Activated naive CD4-positive, alpha-beta T cell treated with anti-CD3 and anti-CD28 coated beads, Interleukin-2, amount 50 U/mL, for 72 hours (primary cell): ENCODE results near the gene PDHX. TPM values are rescaled to one million over a fixed set of nuclear protein-coding genes. Genes with fewer than 3 reads are reported as not detected.

Source experiments
- ATAC-seq, 2 donors: fragments of 150-1000 bp; cut with Tn5 transposase; 2 replicates each; pipeline ENCODE4 v1.10.0; 2021; ENCODE audit warnings: mild to moderate bottlenecking in 2 of 2, moderate library complexity in 2 of 2
- DNase-seq, 2 donors: peaks; one replicate each; pipeline ENCODE4 v3.0.0; 2021 to 2022; ENCODE audit warnings: low spot score in 2 of 2
- H3K27ac Mint-ChIP-seq, 2 donors: one replicate each; pipeline ENCODE4 v1.8.0; 2022; ENCODE audit warnings: mild to moderate bottlenecking in 2 of 2, mixed read lengths in 2 of 2
- H3K36me3 Mint-ChIP-seq, 2 donors: one replicate each; pipeline ENCODE4 v1.8.0; 2022; ENCODE audit warnings: mixed read lengths in 2 of 2
- H3K9me3 Mint-ChIP-seq, 2 donors: one replicate each; pipeline ENCODE4 v1.8.0; 2022; ENCODE audit warnings: mixed read lengths in 2 of 2
- total RNA-seq, 2 donors: library from RNA; stranded (reverse); gene quantifications; one replicate each; pipeline ENCODE4 v1.2.3, GENCODE V29; 2022

PDHX gene
- total RNA-seq, 2 donors from 2014 or later: 32.7 to 34.6 TPM

GRCh38 chr11:34928960-34929680, 12.7 kb downstream of the PDHX start:
- ATAC-seq (no peak), DNase-seq (no peak)
- no peaks in the 10 kb centered on the region for H3K9me3 Mint-ChIP-seq
- H3K27ac Mint-ChIP-seq: no peak overlapping the region
- peaks cover 0 to 6% of the 10 kb centered on the region in 2 donors for H3K36me3 Mint-ChIP-seq

- H3K27ac Mint-ChIP-seq: peak overlapping the region in 1 of 2 donors; percentile 56
- no peak for ATAC-seq
- H3K36me3 Mint-ChIP-seq: peaks cover 0 to 6% of the 10 kb centered on the region in 2 donors
- no peak for DNase-seq
- no peaks in the 10 kb centered on the region for H3K9me3 Mint-ChIP-seq
Measured at GRCh38 chr11:34929794-34930763, 13.7 kb downstream of the PDHX start.

- DNase-seq (no peak), ATAC-seq (no peak)
- Mint-ChIP-seq H3K36me3 (peaks cover 0 to 19% of the 10 kb centered on the region in 2 donors), H3K27ac (peak overlapping the region in 1 of 2 donors; percentile 6), H3K9me3 (peaks cover 0 to 3% of the 10 kb centered on the region in 2 donors)
Measured at GRCh38 chr11:34936945-34937629, 20.7 kb downstream of the PDHX start.

- Mint-ChIP-seq H3K9me3 (peaks cover 0 to 3% of the 10 kb centered on the region in 2 donors), H3K27ac (no peak overlapping the region), H3K36me3 (peaks cover 0 to 13% of the 10 kb centered on the region in 2 donors)
- DNase-seq (no peak), ATAC-seq (no peak)
Measured at GRCh38 chr11:34938611-34939010, 22.2 kb downstream of the PDHX start.

GRCh38 chr11:34940026-34940677, 23.7 kb downstream of the PDHX start:
- no peak overlapping the region for H3K27ac Mint-ChIP-seq
- H3K9me3 Mint-ChIP-seq: peaks cover 0 to 9% of the 10 kb centered on the region in 2 donors
- peaks cover 0 to 20% of the 10 kb centered on the region in 2 donors for H3K36me3 Mint-ChIP-seq
- DNase-seq (no peak), ATAC-seq (no peak)

- Mint-ChIP-seq H3K9me3 (peaks cover 0 to 6% of the 10 kb centered on the region in 2 donors), H3K36me3 (peaks cover 0 to 7% of the 10 kb centered on the region in 2 donors), H3K27ac (no peak overlapping the region)
- ATAC-seq (no peak), DNase-seq (no peak)
Measured at GRCh38 chr11:34941688-34942087, 25.3 kb downstream of the PDHX start.

GRCh38 chr11:34944692-34945091, 28.3 kb downstream of the PDHX start:
- DNase-seq (no peak), ATAC-seq (no peak)
- H3K27ac Mint-ChIP-seq: no peak overlapping the region
- H3K9me3 Mint-ChIP-seq: peaks cover 0 to 6% of the 10 kb centered on the region in 2 donors
- peaks cover 0 to 7% of the 10 kb centered on the region in 2 donors for H3K36me3 Mint-ChIP-seq

GRCh38 chr11:34948696-34949095, 32.3 kb downstream of the PDHX start:
- DNase-seq: no peak
- H3K36me3 Mint-ChIP-seq: peaks cover 0 to 7% of the 10 kb centered on the region in 2 donors
- ATAC-seq: no peak
- H3K27ac Mint-ChIP-seq: no peak overlapping the region
- peaks cover 0 to 6% of the 10 kb centered on the region in 2 donors for H3K9me3 Mint-ChIP-seq

- peak in 1 of 2 donors; percentile 44 for ATAC-seq
- no peak for DNase-seq
- H3K9me3 Mint-ChIP-seq: no peaks in the 10 kb centered on the region
Measured at GRCh38 chr11:34953955-34954354, 37.5 kb downstream of the PDHX start.

GRCh38 chr11:34957206-34957605, 40.8 kb downstream of the PDHX start:
- H3K36me3 Mint-ChIP-seq: peaks cover 0 to 4% of the 10 kb centered on the region in 2 donors
- ATAC-seq (no peak), DNase-seq (no peak)
- peak overlapping the region in 1 of 2 donors; percentile 3 for H3K27ac Mint-ChIP-seq
- no peaks in the 10 kb centered on the region for H3K9me3 Mint-ChIP-seq

More at GRCh38 chr11:34953955-34954354, 37.5 kb downstream of the PDHX start:
- no peaks in the 10 kb centered on the region for H3K36me3 Mint-ChIP-seq
- no peak overlapping the region for H3K27ac Mint-ChIP-seq

- Mint-ChIP-seq H3K27ac (no peak overlapping the region), H3K9me3 (no peaks in the 10 kb centered on the region), H3K36me3 (peaks cover 0 to 4% of the 10 kb centered on the region in 2 donors)
- no peak for DNase-seq
- ATAC-seq: no peak
Measured at GRCh38 chr11:34957606-34958005, 41.2 kb downstream of the PDHX start.

GRCh38 chr11:34959770-34960169, 43.4 kb downstream of the PDHX start:
- no peak for ATAC-seq

GRCh38 chr11:34960277-34960676, 43.9 kb downstream of the PDHX start:
- Mint-ChIP-seq H3K36me3 (peaks cover 0 to 4% of the 10 kb centered on the region in 2 donors), H3K27ac (no peak overlapping the region), H3K9me3 (no peaks in the 10 kb centered on the region)
- DNase-seq (no peak), ATAC-seq (no peak)

More at GRCh38 chr11:34959770-34960169, 43.4 kb downstream of the PDHX start:
- DNase-seq: no peak
- H3K9me3 Mint-ChIP-seq: no peaks in the 10 kb centered on the region
- peaks cover 0 to 4% of the 10 kb centered on the region in 2 donors for H3K36me3 Mint-ChIP-seq
- H3K27ac Mint-ChIP-seq: no peak overlapping the region

- ATAC-seq (no peak), DNase-seq (no peak)
- Mint-ChIP-seq H3K36me3 (peaks cover 0 to 4% of the 10 kb centered on the region in 2 donors), H3K27ac (no peak overlapping the region), H3K9me3 (no peaks in the 10 kb centered on the region)
Measured at GRCh38 chr11:34962034-34962433, 45.6 kb downstream of the PDHX start.

- no peak overlapping the region for H3K27ac Mint-ChIP-seq
- ATAC-seq (no peak), DNase-seq (no peak)
- no peaks in the 10 kb centered on the region for H3K9me3 Mint-ChIP-seq
- peaks cover 0 to 4% of the 10 kb centered on the region in 2 donors for H3K36me3 Mint-ChIP-seq
Measured at GRCh38 chr11:34963351-34963750, 46.9 kb downstream of the PDHX start.
